SKM-1 (cell line): Measurements from ENCODE around the gene VAMP2.
A peak's percentile ranks its signal among the peaks of the same experiment; 100 is the strongest.

Source experiments
- DNase-seq: peaks from one replicate; lab custom pipeline; 2025; ENCODE audit not compliant: unreplicated experiment; lab: John Stamatoyannopoulos, UW

The VAMP2 gene

GRCh38 chr17:8143581-8144400, 19.0 kb downstream of the VAMP2 start:
- DNase-seq, result no peak

- no peak for DNase-seq
Measured at GRCh38 chr17:8142887-8143580, 19.7 kb downstream of the VAMP2 start.

- no peak for DNase-seq
Measured at GRCh38 chr17:8142158-8142886, 20.4 kb downstream of the VAMP2 start.

- DNase-seq, result no peak
Measured at GRCh38 chr17:8141741-8142140, 21.0 kb downstream of the VAMP2 start.

- DNase-seq, result no peak
Measured at GRCh38 chr17:8141045-8141444, 21.7 kb downstream of the VAMP2 start.

- DNase-seq, result no peak
Measured at GRCh38 chr17:8140065-8141029, 22.4 kb downstream of the VAMP2 start.

GRCh38 chr17:8138672-8139371, 23.9 kb downstream of the VAMP2 start:
- DNase-seq, result peak; percentile 65

- no peak for DNase-seq
Measured at GRCh38 chr17:8138374-8138671, 24.4 kb downstream of the VAMP2 start.

GRCh38 chr17:8137645-8138373, 24.9 kb downstream of the VAMP2 start:
- no peak for DNase-seq

- no peak for DNase-seq
Measured at GRCh38 chr17:8133941-8134340, 28.8 kb downstream of the VAMP2 start.

- no peak for DNase-seq
Measured at GRCh38 chr17:8133399-8133798, 29.3 kb downstream of the VAMP2 start.

- DNase-seq, result no peak
Measured at GRCh38 chr17:8131844-8132441, 30.8 kb downstream of the VAMP2 start.

- no peak for DNase-seq
Measured at GRCh38 chr17:8128125-8128784, 34.5 kb downstream of the VAMP2 start.

- no peak for DNase-seq
Measured at GRCh38 chr17:8126491-8127066, 36.2 kb downstream of the VAMP2 start.

GRCh38 chr17:8125947-8126490, 36.7 kb downstream of the VAMP2 start:
- no peak for DNase-seq

- no peak for DNase-seq
Measured at GRCh38 chr17:8125154-8125946, 37.4 kb downstream of the VAMP2 start.
